Peyer's patch (tissue), 4 donors: Measurements from ENCODE around the gene PRRG2.

Experiments
- CTCF ChIP-seq, 6 experiments: fragments of 450-650 bp in 4 of 6; fragments of 200-600 bp in 2 of 6; sonication (generic) in 1 of 6; IDR thresholded peaks; one replicate each; pipeline ENCODE4 v1.5.1; 2017 to 2019; ENCODE audit warnings: antibody characterized with exemption in 6 of 6, mild to moderate bottlenecking in 3 of 6, moderate library complexity in 1 of 6
- POLR2A ChIP-seq, 2 donors: fragments of 450-650 bp; IDR thresholded peaks; one replicate each; pipeline ENCODE4 v1.5.1; 2017; ENCODE audit warnings: antibody characterized with exemption in 2 of 2, mild to moderate bottlenecking in 2 of 2, moderate library complexity in 2 of 2

- no peak for TF ChIP-seq POLR2A (IDR thresholded peaks at IDR 0.05)
- TF ChIP-seq CTCF (IDR thresholded peaks at IDR 0.05) = no peak
Observed at GRCh38 chr19:49594157-49594992, 13.3 kb downstream of the PRRG2 start.
